Tibial nerve (tissue), 4 donors: ENCODE measurements around the gene NOTCH4. TPM values are rescaled to one million over a fixed set of nuclear protein-coding genes. Genes with fewer than 3 reads are reported as not detected.

Experiments
- DNase-seq, 2 donors: peaks; one replicate each; pipeline ENCODE4 v3.0.0-alpha.2; 2019; ENCODE audit warnings: low spot score in 2 of 2
- H3K27ac ChIP-seq, 4 donors: fragments of 200-600 bp; sonication (generic) in 3 of 4; one replicate each; pipeline ENCODE4 v1.5.1; 2017 to 2019; ENCODE audit warnings: mild to moderate bottlenecking in 1 of 4
- H3K27me3 ChIP-seq, 2 donors: fragments of 200-600 bp; sonication (generic) in 1 of 2; one replicate each; pipeline versions ENCODE4 v1.5.1 to v1.6.0; 2017 to 2019
- H3K36me3 ChIP-seq, 3 donors: fragments of 200-600 bp; sonication (generic); one replicate each; pipeline ENCODE4 v1.5.1; 2018 to 2019
- H3K4me1 ChIP-seq, 4 donors: fragments of 200-600 bp; sonication (generic) in 3 of 4; one replicate each; pipeline ENCODE4 v1.5.1; 2017 to 2019
- H3K4me3 ChIP-seq, 4 donors: fragments of 200-600 bp; sonication (generic) in 3 of 4; one replicate each; pipeline ENCODE4 v1.5.1; 2017 to 2019; ENCODE audit warnings: mild to moderate bottlenecking in 1 of 4, moderate library complexity in 1 of 4
- H3K9me3 ChIP-seq, 4 donors: fragments of 200-600 bp; sonication (generic) in 3 of 4; one replicate each; pipeline ENCODE4 v1.5.1; 2017 to 2019
- CTCF ChIP-seq, 5 experiments: fragments of 200-600 bp in 3 of 5; fragments of 450-650 bp in 2 of 5; sonication (generic) in 3 of 5; IDR thresholded peaks; one replicate each; pipeline ENCODE4 v1.5.1; 2016 to 2019; ENCODE audit warnings: antibody characterized with exemption in 5 of 5, mild to moderate bottlenecking in 3 of 5, moderate library complexity in 2 of 5
- EP300 ChIP-seq, 2 donors: sonication (generic); formaldehyde crosslinking; IDR thresholded peaks; one replicate each; pipeline ENCODE4 v1.6.1; 2017; ENCODE audit warnings: antibody characterized with exemption in 2 of 2, mild to moderate bottlenecking in 1 of 2
- POLR2A ChIP-seq, 2 donors: fragments of 450-650 bp; IDR thresholded peaks; one replicate each; pipeline ENCODE4 v1.6.1; 2017; ENCODE audit warnings: antibody characterized with exemption in 2 of 2, mild to moderate bottlenecking in 2 of 2, moderate library complexity in 2 of 2
- WGBS, 2 donors: methylation state at CpG; one replicate each; pipeline ENCODE4 v1.1.5; 2018; 5-methylcytosine and 5-hydroxymethylcytosine counted together
- total RNA-seq, 4 donors: library from RNA; depleted of rRNA; stranded (reverse); fragments of >200 nt; gene quantifications; one replicate each; pipeline ENCODE4 v1.1.0, GENCODE V29; 2016

Gene NOTCH4
- total RNA-seq, 4 donors from 2014 or later: 22.4 to 50.2 (median 31.9) TPM

DNA sequence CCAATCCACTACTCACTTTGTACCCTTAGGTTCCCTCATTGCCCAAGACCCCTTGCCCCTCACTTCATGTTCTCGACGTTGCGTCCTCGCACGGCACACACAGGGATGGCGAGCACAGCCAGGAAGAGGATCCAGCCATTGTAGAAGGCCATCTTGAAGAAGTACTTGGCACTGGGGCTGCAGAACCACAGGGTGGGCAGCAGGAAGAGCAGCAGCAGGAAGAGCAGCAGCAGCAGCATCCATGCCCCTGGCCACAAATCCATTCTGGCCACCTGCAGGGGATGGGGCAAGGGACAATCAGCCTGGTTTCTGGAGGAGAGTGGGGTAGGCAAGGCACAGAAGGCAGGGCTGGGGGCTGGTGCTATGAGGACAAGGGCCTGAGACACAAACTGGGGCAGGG is 52.6 kb downstream of the NOTCH4 start:
- TF ChIP-seq POLR2A (IDR thresholded peaks at IDR 0.05) (no peak), CTCF (IDR thresholded peaks at IDR 0.05) (no peak), EP300 (IDR thresholded peaks at IDR 0.05) (no peak)
- no peak overlapping the region for H3K4me3 ChIP-seq
- WGBS, 2 donors: 88 to 97% methylated on average over 6 of the region's 6 CpGs
- peaks cover 0 to 53% (median 3%) of the 10 kb centered on the region in 3 donors for H3K36me3 ChIP-seq
- H3K9me3 ChIP-seq: no peaks in the 10 kb centered on the region
- peak overlapping the region in 1 of 4 donors; percentile 88 for H3K27ac ChIP-seq
- no peaks in the 10 kb centered on the region for H3K27me3 ChIP-seq
- peaks cover 0 to 79% (median 29%) of the 10 kb centered on the region in 4 donors for H3K4me1 ChIP-seq
- DNase-seq: no peak

DNA sequence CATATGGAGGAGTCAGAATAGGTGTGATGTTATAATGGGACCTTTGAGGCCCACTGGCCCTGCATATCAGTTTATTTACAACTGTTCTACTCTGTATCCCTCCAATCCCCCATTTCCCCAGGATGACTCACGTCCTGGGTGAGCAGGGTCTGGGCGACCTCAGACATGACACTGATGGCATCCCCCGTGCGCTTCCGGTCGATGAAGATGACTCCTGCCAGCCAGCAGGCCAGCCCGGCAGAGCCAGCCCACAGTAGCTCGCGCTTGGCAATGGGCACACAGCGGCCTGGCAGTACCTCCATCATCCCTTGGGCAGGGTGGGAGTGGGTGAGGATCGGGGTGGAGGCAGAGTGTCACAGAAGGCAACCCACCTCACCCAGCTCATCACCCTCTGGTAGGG is 53.6 kb downstream of the NOTCH4 start:
- H3K27ac ChIP-seq: peak overlapping the region in 2 of 4 donors; percentile 78 to 88
- H3K36me3 ChIP-seq: peaks cover 0 to 63% (median 3%) of the 10 kb centered on the region in 3 donors
- no peak for TF ChIP-seq CTCF (IDR thresholded peaks at IDR 0.05)
- TF ChIP-seq POLR2A (IDR thresholded peaks at IDR 0.05): no peak
- no peak for TF ChIP-seq EP300 (IDR thresholded peaks at IDR 0.05)

GRCh38 chr6:32168807-32169591 is 54.9 kb downstream of the NOTCH4 start:
- Histone ChIP-seq H3K27me3 (no peaks in the 10 kb centered on the region), H3K4me1 (peaks cover 0 to 74% (median 15%) of the 10 kb centered on the region in 4 donors), H3K36me3 (peaks cover 0 to 75% (median 3%) of the 10 kb centered on the region in 3 donors), H3K4me3 (no peak overlapping the region), H3K27ac (peak overlapping the region; percentile 59 to 88 (median 68)), H3K9me3 (no peaks in the 10 kb centered on the region)
- TF ChIP-seq CTCF (IDR thresholded peaks at IDR 0.05) (no peak), EP300 (IDR thresholded peaks at IDR 0.05) (no peak), POLR2A (IDR thresholded peaks at IDR 0.05) (no peak)
- no peak for DNase-seq
- 44 to 56% methylated on average over 11 of the region's 11 CpGs for WGBS, 2 donors

More for the DNA sequence above, 53.6 kb downstream of the NOTCH4 start:
- peaks cover 0 to 82% (median 26%) of the 10 kb centered on the region in 4 donors for H3K4me1 ChIP-seq
- no peaks in the 10 kb centered on the region for H3K9me3 ChIP-seq
- no peaks in the 10 kb centered on the region for H3K27me3 ChIP-seq
- WGBS, 2 donors: 79 to 82% methylated on average over 11 of the region's 11 CpGs
- no peak for DNase-seq
- no peak overlapping the region for H3K4me3 ChIP-seq

- Histone ChIP-seq H3K9me3 (no peaks in the 10 kb centered on the region), H3K27me3 (no peaks in the 10 kb centered on the region), H3K36me3 (peaks cover 0 to 80% (median 3%) of the 10 kb centered on the region in 3 donors), H3K4me1 (peaks cover under 1 to 73% (median 16%) of the 10 kb centered on the region in 4 donors), H3K4me3 (no peak overlapping the region), H3K27ac (peak overlapping the region; percentile 59 to 88 (median 68))
- no peak for DNase-seq
- WGBS, 2 donors: 60 to 61% methylated on average over 2 of the region's 2 CpGs
- TF ChIP-seq EP300 (IDR thresholded peaks at IDR 0.05): no peak
- TF ChIP-seq POLR2A (IDR thresholded peaks at IDR 0.05): no peak
- TF ChIP-seq CTCF (IDR thresholded peaks at IDR 0.05): no peak
Measured at GRCh38 chr6:32168350-32168749, 55.5 kb downstream of the NOTCH4 start.

- no peaks in the 10 kb centered on the region for H3K9me3 ChIP-seq
- H3K27me3 ChIP-seq: no peaks in the 10 kb centered on the region
- H3K4me1 ChIP-seq: peaks cover 3 to 73% (median 18%) of the 10 kb centered on the region in 4 donors
- peaks cover 0 to 84% (median 3%) of the 10 kb centered on the region in 3 donors for H3K36me3 ChIP-seq
- no peak for DNase-seq
- no peak for TF ChIP-seq POLR2A (IDR thresholded peaks at IDR 0.05)
- no peak for TF ChIP-seq CTCF (IDR thresholded peaks at IDR 0.05)
- no peak for TF ChIP-seq EP300 (IDR thresholded peaks at IDR 0.05)
- H3K4me3 ChIP-seq: no peak overlapping the region
- 45 to 57% methylated on average over 6 of the region's 6 CpGs for whole genome bisulfite sequencing, 2 donors
- H3K27ac ChIP-seq: peak overlapping the region; percentile 59 to 88 (median 68)
Measured at GRCh38 chr6:32167761-32168262, 56.1 kb downstream of the NOTCH4 start.
